Breast epithelium (tissue), 4 donors: Measurements from ENCODE around the gene EHD4. TPM values are rescaled to one million over a fixed set of nuclear protein-coding genes. Genes with fewer than 3 reads are reported as not detected.

Experiments used
- DNase-seq, 2 donors: peaks; one replicate each; pipeline ENCODE4 v3.0.0-alpha.2; 2019; ENCODE audit warnings: low spot score in 2 of 2
- H3K27ac ChIP-seq, 2 donors: fragments of 200-600 bp; sonication (generic) in 1 of 2; one replicate each; pipeline ENCODE4 v1.5.1; 2016 to 2019; ENCODE audit warnings: mild to moderate bottlenecking in 1 of 2
- H3K27me3 ChIP-seq, 2 donors: fragments of 200-600 bp; sonication (generic) in 1 of 2; one replicate each; pipeline versions ENCODE4 v1.5.1 to v1.6.0; 2017 to 2019; ENCODE audit warnings: control low read depth in 1 of 2, mild to moderate bottlenecking in 1 of 2
- H3K36me3 ChIP-seq: fragments of 200-600 bp; one replicate; pipeline ENCODE4 v1.5.1; 2019
- H3K4me1 ChIP-seq, 2 donors: fragments of 200-600 bp; sonication (generic); one replicate each; pipeline ENCODE4 v1.5.1; 2016 to 2019; ENCODE audit warnings: control low read depth in 1 of 2
- H3K4me3 ChIP-seq, 3 donors: fragments of 200-600 bp; sonication (generic); 1 replicate in 2 of 3; 2 replicates in 1 of 3; pipeline ENCODE4 v1.5.1; 2016 to 2019; ENCODE audit warnings: mild to moderate bottlenecking in 3 of 3, moderate library complexity in 2 of 3
- H3K9me3 ChIP-seq, 2 donors: fragments of 200-600 bp; sonication (generic) in 1 of 2; one replicate each; pipeline ENCODE4 v1.5.1; 2016 to 2019; ENCODE audit warnings: control low read depth in 1 of 2
- POLR2A ChIP-seq: fragments of 450-650 bp; IDR thresholded peaks from one replicate; pipeline ENCODE4 v1.6.1; 2016; ENCODE audit warnings: antibody characterized with exemption, mild to moderate bottlenecking, moderate library complexity
- POLR2AphosphoS5 ChIP-seq, 3 donors: sonication (generic); formaldehyde crosslinking; IDR thresholded peaks; one replicate each; pipeline ENCODE4 v1.6.1; 2017; ENCODE audit warnings: antibody characterized with exemption in 3 of 3
- intact Hi-C: fragments of 100-400 bp; cut with DNase I; formaldehyde crosslinking; loops from one replicate; pipeline ENCODE4 v1.15.1; 2023; ENCODE audit warnings: low total_unique reads
- total RNA-seq, 3 donors: library from RNA; depleted of rRNA; stranded (reverse); fragments of >200 nt; gene quantifications; one replicate each; pipeline ENCODE4 v1.1.0, GENCODE V29; 2016
- TF ChIP-seq, protein P1 (sequence below), 3 donors: fragments of 450-650 bp; IDR thresholded peaks; one replicate each; pipeline ENCODE4 v1.5.1; 2016 to 2017; ENCODE audit warnings: antibody characterized with exemption in 3 of 3, mild to moderate bottlenecking in 3 of 3, moderate library complexity in 3 of 3

EHD4 gene
- total RNA-seq, 3 donors from 2014 or later, result 30.2 to 30.5 (median 30.4) TPM

DNA sequence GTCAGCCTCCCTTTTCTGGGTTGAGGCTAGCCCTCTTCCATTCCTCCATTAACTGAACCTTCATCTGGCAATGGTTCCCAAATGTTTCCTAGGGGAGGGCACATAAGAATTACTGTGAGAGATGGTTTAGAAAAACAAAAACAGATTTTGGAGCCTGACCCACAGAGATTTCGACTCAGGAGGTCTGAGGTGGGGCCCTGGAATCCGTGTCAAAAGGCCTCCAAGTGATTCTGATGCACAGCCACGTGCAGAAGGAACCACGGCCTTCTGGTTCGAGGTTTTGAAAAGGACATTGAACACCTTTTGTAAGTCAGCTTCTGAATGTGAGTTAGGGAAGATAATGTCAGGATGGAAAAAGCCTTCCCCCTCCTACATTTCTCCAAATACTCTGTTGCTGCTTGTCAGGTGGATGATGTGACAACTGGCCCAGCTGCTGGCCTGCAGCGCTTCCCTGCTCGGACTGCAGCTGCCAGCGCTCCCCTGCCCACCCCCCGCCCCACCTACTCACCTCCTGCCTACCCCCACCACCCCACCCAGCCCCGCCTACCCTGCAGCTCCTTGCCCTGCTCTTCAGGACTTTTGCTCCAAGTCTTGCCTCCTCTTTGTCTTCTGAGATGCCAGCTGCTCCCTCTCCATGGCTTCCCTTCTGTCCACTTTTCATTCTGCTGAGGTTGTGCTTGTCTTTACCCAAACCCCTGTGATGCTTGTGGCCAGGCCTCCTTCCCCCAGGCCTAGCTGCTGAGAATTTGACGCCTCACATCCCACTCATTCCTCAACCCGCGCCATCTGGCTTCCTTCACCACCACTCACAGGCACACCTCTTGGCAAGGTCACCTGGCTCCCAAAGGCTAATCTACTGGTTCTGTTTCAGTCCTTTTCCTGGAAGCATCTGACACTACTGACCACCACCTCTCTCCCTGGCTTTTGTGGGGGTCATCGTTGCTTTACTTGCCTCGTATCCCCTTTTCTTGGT, 6.6 kb downstream of the EHD4 start:
- no peaks in the 10 kb centered on the region for H3K9me3 ChIP-seq
- no peaks in the 10 kb centered on the region for H3K36me3 ChIP-seq
- H3K27ac ChIP-seq, result peak overlapping the region; percentile 82 to 96
- H3K4me1 ChIP-seq, result peaks cover 0 to 11% of the 10 kb centered on the region in 2 donors
- DNase-seq, result peak; percentile 25 to 73
- TF ChIP-seq, protein P1, sequence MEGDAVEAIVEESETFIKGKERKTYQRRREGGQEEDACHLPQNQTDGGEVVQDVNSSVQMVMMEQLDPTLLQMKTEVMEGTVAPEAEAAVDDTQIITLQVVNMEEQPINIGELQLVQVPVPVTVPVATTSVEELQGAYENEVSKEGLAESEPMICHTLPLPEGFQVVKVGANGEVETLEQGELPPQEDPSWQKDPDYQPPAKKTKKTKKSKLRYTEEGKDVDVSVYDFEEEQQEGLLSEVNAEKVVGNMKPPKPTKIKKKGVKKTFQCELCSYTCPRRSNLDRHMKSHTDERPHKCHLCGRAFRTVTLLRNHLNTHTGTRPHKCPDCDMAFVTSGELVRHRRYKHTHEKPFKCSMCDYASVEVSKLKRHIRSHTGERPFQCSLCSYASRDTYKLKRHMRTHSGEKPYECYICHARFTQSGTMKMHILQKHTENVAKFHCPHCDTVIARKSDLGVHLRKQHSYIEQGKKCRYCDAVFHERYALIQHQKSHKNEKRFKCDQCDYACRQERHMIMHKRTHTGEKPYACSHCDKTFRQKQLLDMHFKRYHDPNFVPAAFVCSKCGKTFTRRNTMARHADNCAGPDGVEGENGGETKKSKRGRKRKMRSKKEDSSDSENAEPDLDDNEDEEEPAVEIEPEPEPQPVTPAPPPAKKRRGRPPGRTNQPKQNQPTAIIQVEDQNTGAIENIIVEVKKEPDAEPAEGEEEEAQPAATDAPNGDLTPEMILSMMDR (IDR thresholded peaks at IDR 0.05), result no peak
- TF ChIP-seq POLR2A (no peak), POLR2AphosphoS5 (IDR thresholded peaks at IDR 0.05) (no peak)
- no peak overlapping the region for H3K4me3 ChIP-seq
- intact Hi-C loops, result no loop called here
- no peaks in the 10 kb centered on the region for H3K27me3 ChIP-seq

GRCh38 chr15:41961595-41962202, 10.7 kb downstream of the EHD4 start:
- H3K9me3 ChIP-seq, result no peaks in the 10 kb centered on the region
- DNase-seq, result no peak
- no peaks in the 10 kb centered on the region for H3K27me3 ChIP-seq
- H3K27ac ChIP-seq, result no peak overlapping the region
- TF ChIP-seq POLR2A (no peak), POLR2AphosphoS5 (IDR thresholded peaks at IDR 0.05) (no peak)
- TF ChIP-seq, protein P1 (IDR thresholded peaks at IDR 0.05), result no peak
- no peaks in the 10 kb centered on the region for H3K36me3 ChIP-seq
- no peak overlapping the region for H3K4me3 ChIP-seq
- peaks cover 0 to 4% of the 10 kb centered on the region in 2 donors for H3K4me1 ChIP-seq
- intact Hi-C loops, result no loop called here

GRCh38 chr15:41961001-41961518, 11.3 kb downstream of the EHD4 start:
- Histone ChIP-seq H3K4me1 (no peaks in the 10 kb centered on the region), H3K27ac (no peak overlapping the region), H3K27me3 (no peaks in the 10 kb centered on the region), H3K36me3 (no peaks in the 10 kb centered on the region), H3K4me3 (no peak overlapping the region), H3K9me3 (no peaks in the 10 kb centered on the region)
- no peak for DNase-seq
- intact Hi-C loops, result no loop called here
- TF ChIP-seq POLR2A, result no peak
- no peak for TF ChIP-seq POLR2AphosphoS5 (IDR thresholded peaks at IDR 0.05)
- TF ChIP-seq, protein P1 (IDR thresholded peaks at IDR 0.05), result no peak

DNA sequence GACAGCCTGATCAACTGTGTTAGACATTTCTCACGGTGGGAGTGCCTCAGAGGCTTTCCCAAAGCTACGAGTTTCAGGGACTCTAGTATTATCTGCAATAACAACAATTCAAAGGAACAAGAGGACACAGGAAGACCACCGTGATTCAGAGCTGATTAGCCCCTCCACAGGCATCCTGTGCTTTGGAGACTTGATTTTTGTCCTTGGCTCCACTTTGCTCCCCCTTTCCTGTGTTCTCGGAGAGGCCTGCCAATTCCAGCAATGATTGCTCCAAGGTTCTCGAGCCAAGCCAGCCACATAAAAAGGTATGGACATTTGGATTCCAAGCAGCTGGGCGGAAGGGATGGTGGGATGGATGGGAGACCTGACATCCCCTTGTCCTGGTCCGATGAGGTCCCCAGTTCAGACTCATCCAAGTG, 14.3 kb downstream of the EHD4 start:
- DNase-seq, result no peak
- TF ChIP-seq POLR2AphosphoS5 (IDR thresholded peaks at IDR 0.05), result no peak
- TF ChIP-seq, protein P1 (IDR thresholded peaks at IDR 0.05), result no peak
- no peak for TF ChIP-seq POLR2A
- Histone ChIP-seq H3K36me3 (no peaks in the 10 kb centered on the region), H3K27ac (peak overlapping the region in 1 of 2 donors; percentile 1), H3K27me3 (no peaks in the 10 kb centered on the region), H3K4me3 (no peak overlapping the region), H3K4me1 (no peaks in the 10 kb centered on the region), H3K9me3 (no peaks in the 10 kb centered on the region)
- intact Hi-C loops, result no loop called here
